Esophagus muscularis mucosa (tissue), 4 donors: ENCODE data around the gene PCDHA2. TPM values are rescaled to one million over a fixed set of nuclear protein-coding genes. Genes with fewer than 3 reads are reported as not detected.
"Not testable (repeated sequence)": the region's sequence is repeated elsewhere in the genome, so short reads cannot be mapped to it uniquely, and the experiment has no call there.

Experiments used
- DNase-seq: peaks from one replicate; pipeline ENCODE4 v3.0.0-alpha.2; 2017; ENCODE audit errors: extremely low spot score
- H3K27ac ChIP-seq, 4 donors: fragments of 200-600 bp; sonication (generic); replicated peaks in 1 of 4; 1 replicate in 3 of 4; 2 replicates in 1 of 4; pipeline ENCODE4 v1.5.1; 2016 to 2019; ENCODE audit warnings: mild to moderate bottlenecking in 1 of 4
- H3K27me3 ChIP-seq, 4 donors: fragments of 200-600 bp; sonication (generic); one replicate each; pipeline versions ENCODE4 v1.5.1 to v1.6.0; 2016 to 2019
- H3K36me3 ChIP-seq, 4 donors: fragments of 200-600 bp; sonication (generic); one replicate each; pipeline ENCODE4 v1.5.1; 2016 to 2019
- H3K4me1 ChIP-seq, 4 donors: fragments of 200-600 bp; sonication (generic); one replicate each; pipeline ENCODE4 v1.5.1; 2016 to 2019
- H3K4me3 ChIP-seq, 4 donors: fragments of 200-600 bp; sonication (generic); 1 replicate in 2 of 4; 2 replicates in 2 of 4; pipeline ENCODE4 v1.5.1; 2016 to 2019; ENCODE audit warnings: mild to moderate bottlenecking in 4 of 4, moderate library complexity in 1 of 4
- H3K9me3 ChIP-seq, 4 donors: fragments of 200-600 bp; sonication (generic); 1 replicate in 3 of 4; 2 replicates in 1 of 4; pipeline ENCODE4 v1.5.1; 2016 to 2019
- CTCF ChIP-seq, 3 experiments: fragments of 200-600 bp in 2 of 3; fragments of 450-650 bp in 1 of 3; sonication (generic) in 2 of 3; IDR thresholded peaks; one replicate each; pipeline ENCODE4 v1.5.1; 2017 to 2019; ENCODE audit warnings: antibody characterized with exemption in 3 of 3, mild to moderate bottlenecking in 2 of 3, moderate library complexity in 1 of 3
- EP300 ChIP-seq: sonication (generic); formaldehyde crosslinking; IDR thresholded peaks from one replicate; pipeline ENCODE4 v1.6.1; 2017; ENCODE audit warnings: antibody characterized with exemption
- POLR2A ChIP-seq: fragments of 450-650 bp; IDR thresholded peaks from one replicate; pipeline ENCODE4 v1.6.1; 2017; ENCODE audit warnings: antibody characterized with exemption, moderate library complexity, mild to moderate bottlenecking, low read depth
- POLR2AphosphoS5 ChIP-seq, 2 donors: sonication (generic); formaldehyde crosslinking; IDR thresholded peaks; one replicate each; pipeline ENCODE4 v1.6.1; 2017; ENCODE audit warnings: antibody characterized with exemption in 2 of 2
- WGBS: methylation state at CpG from one replicate; pipeline ENCODE4 v1.1.5; 2018; 5-methylcytosine and 5-hydroxymethylcytosine counted together
- intact Hi-C: fragments of 100-400 bp; cut with DNase I; formaldehyde crosslinking; loops from one replicate; pipeline ENCODE4 v1.15.1; 2023
- total RNA-seq, 4 donors: library from RNA; depleted of rRNA; stranded (reverse); fragments of >200 nt; gene quantifications; one replicate each; pipeline versions ENCODE4 v1.1.0 to v1.2.1, GENCODE V29; 2016

Gene PCDHA2
- total RNA-seq, 4 donors from 2014 or later, result 0.13 to 0.42 (median 0.34) TPM; not detected in 1

DNA sequence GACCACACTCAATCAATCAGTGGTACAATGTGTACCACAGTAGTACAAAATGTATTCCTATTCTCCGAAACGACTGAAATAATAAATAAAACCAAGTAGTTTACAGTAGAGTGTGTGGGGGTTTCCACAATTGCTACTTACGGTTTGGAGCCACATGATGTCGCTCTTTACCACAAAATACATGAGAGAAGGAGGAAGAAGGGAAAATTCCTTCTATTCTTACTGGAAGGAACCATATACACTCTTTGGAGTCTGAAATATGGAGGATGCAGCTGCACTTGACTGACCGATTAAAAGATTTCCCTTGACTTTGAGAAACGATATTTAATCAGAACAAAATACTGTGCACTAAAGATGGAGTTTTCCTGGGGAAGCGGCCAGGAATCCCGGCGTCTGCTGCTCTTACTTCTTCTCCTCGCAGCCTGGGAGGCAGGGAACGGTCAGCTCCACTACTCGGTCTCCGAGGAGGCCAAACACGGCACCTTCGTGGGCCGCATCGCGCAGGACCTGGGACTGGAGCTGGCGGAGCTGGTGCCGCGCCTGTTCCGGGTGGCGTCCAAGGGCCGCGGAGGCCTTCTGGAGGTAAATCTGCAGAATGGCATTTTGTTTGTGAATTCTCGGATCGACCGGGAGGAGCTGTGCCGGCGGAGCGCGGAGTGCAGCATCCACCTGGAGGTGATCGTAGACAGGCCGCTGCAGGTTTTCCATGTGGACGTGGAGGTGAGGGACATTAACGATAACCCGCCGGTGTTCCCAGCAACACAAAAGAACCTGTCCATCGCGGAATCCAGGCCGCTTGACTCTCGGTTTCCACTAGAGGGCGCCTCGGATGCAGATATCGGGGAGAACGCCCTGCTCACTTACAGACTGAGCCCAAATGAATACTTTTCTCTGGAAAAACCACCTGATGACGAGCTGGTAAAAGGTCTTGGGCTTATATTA is 12.5 kb downstream of the PCDHA2 start, which contains the start of gene PCDHA4:
Gene PCDHA4 (plus strand): TSS at position 235 of the 942 bp plus-strand sequence.
- Histone ChIP-seq H3K9me3 (peaks cover 0 to 57% (median 47%) of the 10 kb centered on the region in 4 donors), H3K27me3 (peaks cover 0 to 48% (median 0%) of the 10 kb centered on the region in 4 donors)

DNA sequence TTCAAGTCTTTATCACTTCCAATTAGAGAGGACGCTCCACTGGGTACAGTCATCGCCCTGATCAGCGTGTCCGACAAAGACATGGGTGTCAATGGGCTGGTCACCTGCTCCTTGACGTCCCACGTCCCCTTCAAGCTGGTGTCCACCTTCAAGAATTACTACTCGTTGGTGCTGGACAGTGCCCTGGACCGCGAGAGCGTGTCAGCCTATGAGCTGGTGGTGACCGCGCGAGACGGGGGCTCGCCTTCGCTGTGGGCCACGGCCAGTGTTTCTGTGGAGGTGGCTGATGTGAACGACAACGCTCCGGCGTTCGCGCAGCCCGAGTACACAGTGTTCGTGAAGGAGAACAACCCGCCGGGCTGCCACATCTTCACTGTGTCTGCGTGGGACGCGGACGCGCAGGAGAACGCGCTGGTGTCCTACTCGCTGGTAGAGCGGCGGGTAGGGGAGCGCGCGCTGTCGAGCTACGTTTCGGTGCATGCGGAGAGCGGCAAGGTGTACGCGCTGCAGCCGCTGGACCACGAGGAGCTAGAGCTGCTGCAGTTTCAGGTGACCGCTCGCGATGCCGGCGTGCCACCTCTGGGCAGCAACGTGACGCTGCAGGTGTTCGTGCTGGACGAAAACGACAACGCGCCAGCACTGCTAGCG is 13.7 kb downstream of the PCDHA2 start:
- intact Hi-C loops, result not testable (repeated sequence)

More for the DNA sequence above, 12.5 kb downstream of the PCDHA2 start, which contains the start of gene PCDHA4:
- H3K36me3 ChIP-seq, result no peaks in the 10 kb centered on the region
- H3K27ac ChIP-seq, result no peak within 1 kb of the TSS
- DNase-seq, result no peak
- intact Hi-C loops, result no loop called here
- peak within 1 kb of the TSS; percentile 22 to 54 (median 44) for H3K4me3 ChIP-seq
- H3K4me1 ChIP-seq, result no peaks in the 10 kb centered on the region
- 20% methylated on average over 31 of the region's 47 CpGs for WGBS
- TF ChIP-seq CTCF (IDR thresholded peaks at IDR 0.05), result peak in 2 of 3 experiments; percentile 23 to 39
- no peak for TF ChIP-seq EP300

GRCh38 chr5:140808889-140809291 is 14.2 kb downstream of the PCDHA2 start:
- intact Hi-C loops, result no loop called here
- Histone ChIP-seq H3K4me1 (no peaks in the 10 kb centered on the region), H3K9me3 (peaks cover 0 to 43% (median 32%) of the 10 kb centered on the region in 4 donors), H3K27ac (no peak overlapping the region), H3K36me3 (no peaks in the 10 kb centered on the region), H3K27me3 (peaks cover 0 to 34% (median 0%) of the 10 kb centered on the region in 4 donors), H3K4me3 (no peak overlapping the region)
- TF ChIP-seq POLR2AphosphoS5 (IDR thresholded peaks at IDR 0.05) (no peak), POLR2A (no peak), EP300 (no peak), CTCF (IDR thresholded peaks at IDR 0.05) (no peak)
- 73% methylated on average over 35 of the region's 43 CpGs for WGBS
- DNase-seq, result no peak

More for the DNA sequence above, 13.7 kb downstream of the PCDHA2 start:
- H3K9me3 ChIP-seq, result peaks cover 0 to 44% (median 35%) of the 10 kb centered on the region in 4 donors
- not testable (repeated sequence) for H3K4me3 ChIP-seq, H3K36me3 ChIP-seq, DNase-seq, H3K4me1 ChIP-seq, H3K27ac ChIP-seq
- H3K27me3 ChIP-seq, result peaks cover 0 to 35% (median 0%) of the 10 kb centered on the region in 4 donors
- WGBS, result 64% methylated on average over 29 of the region's 62 CpGs

DNA sequence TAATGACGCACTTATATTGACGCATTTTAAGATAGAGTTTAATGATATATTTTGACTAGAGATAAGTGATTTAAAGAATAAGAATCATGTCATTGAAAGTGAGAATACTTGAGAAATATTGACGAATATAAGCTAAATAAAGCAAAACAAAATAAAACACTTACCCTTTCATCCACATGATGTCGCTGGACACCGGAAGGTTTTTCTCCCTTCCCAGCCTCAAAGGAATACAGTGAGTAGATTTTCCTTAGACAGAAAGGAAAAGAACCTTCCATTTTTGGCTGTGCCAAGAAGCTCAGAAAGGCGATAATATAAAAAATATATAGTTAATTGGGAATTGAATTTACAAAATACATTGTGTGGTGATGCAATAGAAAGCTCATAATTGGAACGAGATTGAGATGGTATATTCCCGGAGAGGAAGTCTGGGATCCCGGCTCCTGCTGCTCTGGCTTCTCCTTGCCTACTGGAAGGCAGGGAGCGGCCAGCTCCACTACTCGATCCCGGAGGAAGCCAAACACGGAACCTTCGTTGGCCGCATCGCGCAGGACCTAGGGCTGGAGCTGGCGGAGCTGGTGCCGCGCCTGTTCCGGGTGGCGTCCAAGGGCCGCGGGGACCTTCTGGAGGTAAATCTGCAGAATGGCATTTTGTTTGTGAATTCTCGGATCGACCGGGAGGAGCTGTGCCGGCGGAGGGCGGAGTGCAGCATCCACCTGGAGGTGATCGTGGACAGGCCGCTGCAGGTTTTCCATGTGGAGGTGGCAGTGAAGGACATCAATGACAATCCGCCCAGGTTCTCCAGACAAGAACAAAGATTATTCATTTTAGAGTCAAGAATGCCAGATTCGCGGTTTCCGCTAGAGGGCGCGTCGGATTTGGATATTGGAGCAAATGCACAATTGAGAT is 27.0 kb downstream of the PCDHA2 start, which contains the start of gene PCDHA5:
Gene PCDHA5 (plus strand): TSS at position 239 of the 906 bp plus-strand sequence.
- TF ChIP-seq POLR2AphosphoS5 (IDR thresholded peaks at IDR 0.05) (no peak), POLR2A (no peak), CTCF (IDR thresholded peaks at IDR 0.05) (peak in 1 of 3 experiments; percentile 40), EP300 (no peak)
- Histone ChIP-seq H3K36me3 (no peaks in the 10 kb centered on the region), H3K27me3 (peaks cover 0 to 47% (median 5%) of the 10 kb centered on the region in 4 donors), H3K9me3 (peaks cover 0 to 31% (median 26%) of the 10 kb centered on the region in 4 donors), H3K4me1 (no peaks in the 10 kb centered on the region), H3K27ac (no peak within 1 kb of the TSS), H3K4me3 (peak within 1 kb of the TSS in 3 of 4 donors; percentile 6 to 23 (median 21))
- WGBS, result 41% methylated on average over 29 of the region's 39 CpGs
- intact Hi-C loops, result no loop called here
- no peak for DNase-seq
